ENCODE data around the gene SLIRP.

The SLIRP gene

GRCh38 chr14:77663293-77663692, 44.6 kb upstream of the SLIRP start:
- no peaks in the 10 kb centered on the region for H3K9me3 ChIP-seq (ENCODE audit: insufficient read depth, low read length, severe bottlenecking)
- H4K20me1 ChIP-seq (ENCODE audit: insufficient read depth, low read length): no peaks in the 10 kb centered on the region
- no peaks in the 10 kb centered on the region for H3K27me3 ChIP-seq (ENCODE audit: insufficient read depth, low read length, poor library complexity)
- ATAC-seq (ENCODE audit: insufficient read depth, low read depth): no peak
- no peak overlapping the region for H3K4me2 ChIP-seq (ENCODE audit: insufficient read depth, low read length)
- no peaks in the 10 kb centered on the region for H3K79me2 ChIP-seq (ENCODE audit: insufficient read depth, low read length)
- TF ChIP-seq CTCF (IDR thresholded peaks at IDR 0.05; ENCODE audit: borderline replicate concordance, extremely low read depth, low read length, poor library complexity, severe bottlenecking): no peak
- no peak for TF ChIP-seq EZH2 (IDR thresholded peaks at IDR 0.05; ENCODE audit: borderline replicate concordance, low read depth, low read length, severe bottlenecking)
- no peak overlapping the region for H3K4me3 ChIP-seq (ENCODE audit: low read depth in 1 of 2, low read length in 2 of 2)
- H3K9ac ChIP-seq (ENCODE audit: low read depth, low read length): no peak overlapping the region
- DNase-seq: no peak
- no peaks in the 10 kb centered on the region for H3K36me3 ChIP-seq (ENCODE audit: insufficient read depth, low read length)
- H3K27ac ChIP-seq (ENCODE audit: low read length): no peak overlapping the region
- H3K4me1 ChIP-seq (ENCODE audit: insufficient read depth, low read length): no peaks in the 10 kb centered on the region
- H2AFZ ChIP-seq (ENCODE audit: low read depth, low read length): no peak overlapping the region

- H3K27me3 ChIP-seq (ENCODE audit: insufficient read depth, low read length, poor library complexity): no peaks in the 10 kb centered on the region
- H3K9ac ChIP-seq (ENCODE audit: low read depth, low read length): no peak overlapping the region
- no peaks in the 10 kb centered on the region for H3K9me3 ChIP-seq (ENCODE audit: insufficient read depth, low read length, severe bottlenecking)
- no peak overlapping the region for H3K27ac ChIP-seq (ENCODE audit: low read length)
- H3K4me2 ChIP-seq (ENCODE audit: insufficient read depth, low read length): no peak overlapping the region
- peaks cover under 1% of the 10 kb centered on the region; the same call in 1 of the 2 replicates for H3K36me3 ChIP-seq (ENCODE audit: insufficient read depth, low read length)
- no peak overlapping the region for H3K4me3 ChIP-seq (ENCODE audit: low read depth in 1 of 2, low read length in 2 of 2)
- no peaks in the 10 kb centered on the region for H3K4me1 ChIP-seq (ENCODE audit: insufficient read depth, low read length)
- no peak overlapping the region for H2AFZ ChIP-seq (ENCODE audit: low read depth, low read length)
- no peaks in the 10 kb centered on the region for H4K20me1 ChIP-seq (ENCODE audit: insufficient read depth, low read length)
- no peaks in the 10 kb centered on the region for H3K79me2 ChIP-seq (ENCODE audit: insufficient read depth, low read length)
- ATAC-seq (ENCODE audit: insufficient read depth, low read depth) (no peak), DNase-seq (no peak)
- no peak for TF ChIP-seq CTCF (IDR thresholded peaks at IDR 0.05; ENCODE audit: borderline replicate concordance, extremely low read depth, low read length, poor library complexity, severe bottlenecking)
- TF ChIP-seq EZH2 (IDR thresholded peaks at IDR 0.05; ENCODE audit: borderline replicate concordance, low read depth, low read length, severe bottlenecking): no peak
Measured at GRCh38 chr14:77667331-77667730, 40.6 kb upstream of the SLIRP start.

- no peak for ATAC-seq (ENCODE audit: insufficient read depth, low read depth)
- no peak overlapping the region for H3K9ac ChIP-seq (ENCODE audit: low read depth, low read length)
- H3K4me2 ChIP-seq (ENCODE audit: insufficient read depth, low read length): no peak overlapping the region
- no peak for DNase-seq
- no peak overlapping the region for H3K27ac ChIP-seq (ENCODE audit: low read length)
- H4K20me1 ChIP-seq (ENCODE audit: insufficient read depth, low read length): no peaks in the 10 kb centered on the region
- TF ChIP-seq CTCF (IDR thresholded peaks at IDR 0.05; ENCODE audit: borderline replicate concordance, extremely low read depth, low read length, poor library complexity, severe bottlenecking): no peak
- TF ChIP-seq EZH2 (IDR thresholded peaks at IDR 0.05; ENCODE audit: borderline replicate concordance, low read depth, low read length, severe bottlenecking): no peak
- no peak overlapping the region for H2AFZ ChIP-seq (ENCODE audit: low read depth, low read length)
- H3K27me3 ChIP-seq (ENCODE audit: insufficient read depth, low read length, poor library complexity): no peaks in the 10 kb centered on the region
- H3K36me3 ChIP-seq (ENCODE audit: insufficient read depth, low read length): peaks cover 45% of the 10 kb centered on the region
- no peaks in the 10 kb centered on the region for H3K4me1 ChIP-seq (ENCODE audit: insufficient read depth, low read length)
- no peaks in the 10 kb centered on the region for H3K79me2 ChIP-seq (ENCODE audit: insufficient read depth, low read length)
- no peaks in the 10 kb centered on the region for H3K9me3 ChIP-seq (ENCODE audit: insufficient read depth, low read length, severe bottlenecking)
- H3K4me3 ChIP-seq (ENCODE audit: low read depth in 1 of 2, low read length in 2 of 2): no peak overlapping the region
Measured at GRCh38 chr14:77673193-77673592, 34.7 kb upstream of the SLIRP start.

- no peaks in the 10 kb centered on the region for H3K79me2 ChIP-seq (ENCODE audit: insufficient read depth, low read length)
- no peak overlapping the region for H2AFZ ChIP-seq (ENCODE audit: low read depth, low read length)
- no peak overlapping the region for H3K27ac ChIP-seq (ENCODE audit: low read length)
- no peaks in the 10 kb centered on the region for H3K9me3 ChIP-seq (ENCODE audit: insufficient read depth, low read length, severe bottlenecking)
- no peak overlapping the region for H3K4me2 ChIP-seq (ENCODE audit: insufficient read depth, low read length)
- H3K4me1 ChIP-seq (ENCODE audit: insufficient read depth, low read length): no peaks in the 10 kb centered on the region
- no peak for DNase-seq
- ATAC-seq (ENCODE audit: insufficient read depth, low read depth): no peak
- no peaks in the 10 kb centered on the region for H4K20me1 ChIP-seq (ENCODE audit: insufficient read depth, low read length)
- H3K9ac ChIP-seq (ENCODE audit: low read depth, low read length): no peak overlapping the region
- no peaks in the 10 kb centered on the region for H3K27me3 ChIP-seq (ENCODE audit: insufficient read depth, low read length, poor library complexity)
- peaks cover 62% of the 10 kb centered on the region for H3K36me3 ChIP-seq (ENCODE audit: insufficient read depth, low read length)
- TF ChIP-seq CTCF (IDR thresholded peaks at IDR 0.05; ENCODE audit: borderline replicate concordance, extremely low read depth, low read length, poor library complexity, severe bottlenecking): no peak
- TF ChIP-seq EZH2 (IDR thresholded peaks at IDR 0.05; ENCODE audit: borderline replicate concordance, low read depth, low read length, severe bottlenecking): no peak
- no peak overlapping the region for H3K4me3 ChIP-seq (ENCODE audit: low read depth in 1 of 2, low read length in 2 of 2)
Measured at GRCh38 chr14:77674931-77675330, 33.0 kb upstream of the SLIRP start.
